Measurements from ENCODE around the gene NEIL1.
"Not testable (repeated sequence)": the region's sequence is repeated elsewhere in the genome, so short reads cannot be mapped to it uniquely, and the experiment has no call there.

Gene NEIL1

DNA sequence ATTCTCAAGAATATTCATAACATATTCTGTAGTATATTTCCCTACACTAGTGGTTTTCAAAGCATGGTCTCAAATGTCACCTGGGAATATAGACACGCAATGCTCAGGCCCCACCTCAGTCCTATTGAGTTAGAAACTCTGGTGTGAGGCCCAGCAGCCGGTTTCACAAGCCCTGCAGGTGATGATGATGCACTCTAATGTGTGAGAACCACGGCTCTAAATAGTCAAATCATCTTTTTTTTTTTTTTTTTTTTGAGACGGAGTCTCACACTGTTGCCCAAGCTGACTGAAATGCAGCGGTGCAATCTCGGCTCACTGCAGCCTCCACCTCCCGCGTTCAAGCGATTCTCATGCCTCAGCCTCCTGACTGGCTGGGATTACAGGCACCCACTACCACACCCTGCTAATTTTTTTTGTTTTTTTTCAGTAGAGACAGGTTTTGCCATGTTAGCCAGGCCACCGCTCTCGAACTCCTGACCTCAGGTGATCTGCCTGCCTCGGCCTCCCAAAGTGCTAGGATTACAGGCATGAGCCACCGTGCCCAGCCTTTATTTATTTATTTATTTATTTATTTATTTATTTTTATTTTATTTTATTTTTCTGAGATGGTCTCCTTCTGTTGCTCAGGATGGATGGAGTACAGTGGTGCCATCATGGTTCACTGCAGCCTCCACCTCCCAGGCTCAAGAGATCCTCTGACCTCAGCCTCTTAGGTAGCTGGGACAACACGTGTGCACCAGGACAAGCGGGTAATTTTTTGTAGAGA, 13.0 kb upstream of the NEIL1 start:
- not testable (repeated sequence) for H3K4me3 ChIP-seq (ENCODE audit: insufficient read depth in 1 of 2, low read depth in 1 of 2, low read length in 2 of 2); H3K18ac ChIP-seq (ENCODE audit: low read depth in 1 of 2, low read length in 2 of 2); H2BK120ac ChIP-seq (ENCODE audit: low read depth, low read length); H2BK12ac ChIP-seq (ENCODE audit: low read length in 2 of 2); H3K9me3 ChIP-seq (ENCODE audit: control insufficient read depth, low read length); H3K4me2 ChIP-seq (ENCODE audit: low read length, poor library complexity, severe bottlenecking); H3K27me3 ChIP-seq (ENCODE audit: control insufficient read depth in 1 of 2, insufficient read depth in 1 of 2, low read length in 2 of 2); H3K27ac ChIP-seq (ENCODE audit: low read length, poor library complexity, severe bottlenecking); H2AFZ ChIP-seq (ENCODE audit: low read depth, low read length); H2BK15ac ChIP-seq (ENCODE audit: low read depth, poor library complexity, severe bottlenecking); H4K91ac ChIP-seq (ENCODE audit: low read length); H3K36me3 ChIP-seq (ENCODE audit: control insufficient read depth in 1 of 2, insufficient read depth in 2 of 2, low read depth in 1 of 2, low read length in 2 of 2); H3K4ac ChIP-seq (ENCODE audit: low read depth in 1 of 2, low read length in 2 of 2); H4K8ac ChIP-seq (ENCODE audit: low read length); H2BK5ac ChIP-seq (ENCODE audit: low read depth, low read length, poor library complexity, severe bottlenecking); H3K23ac ChIP-seq (ENCODE audit: low read length in 2 of 2); DNase-seq; H2AK5ac ChIP-seq (ENCODE audit: low read length, severe bottlenecking); H3K4me1 ChIP-seq (ENCODE audit: control insufficient read depth, insufficient read depth, low read depth, low read length); H3K9ac ChIP-seq (ENCODE audit: low read length); H3K14ac ChIP-seq (ENCODE audit: low read length in 2 of 2)
- WGBS = 94% methylated on average over 13 of the region's 15 CpGs
- H3K79me1 ChIP-seq (replicated peaks; ENCODE audit: low read length, poor library complexity, severe bottlenecking) = peaks cover 13% of the 10 kb centered on the region

DNA sequence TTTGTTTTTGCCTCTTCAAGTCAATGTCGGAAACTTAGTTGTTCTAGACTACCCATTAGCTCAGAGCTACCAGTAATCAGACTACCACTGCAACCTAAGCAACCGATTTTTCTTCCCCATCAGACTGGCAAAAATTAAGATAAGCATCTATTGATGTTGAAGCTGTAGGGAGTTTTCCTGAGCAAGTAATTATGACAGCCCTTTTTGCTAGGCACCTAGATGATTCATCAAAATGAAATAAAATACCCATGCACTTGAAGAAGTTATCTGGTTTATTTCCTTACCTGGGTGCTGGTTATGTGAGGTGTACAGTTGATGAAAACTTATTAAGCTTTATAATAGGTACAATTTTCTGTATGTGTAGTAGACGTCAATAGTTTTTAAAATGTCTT, 11.5 kb upstream of the NEIL1 start:
- Histone ChIP-seq H3K4me1 (ENCODE audit: control insufficient read depth, insufficient read depth, low read depth, low read length) (peaks cover 13% of the 10 kb centered on the region), H4K8ac (ENCODE audit: low read length) (no peak overlapping the region), H2BK120ac (ENCODE audit: low read depth, low read length) (no peak overlapping the region), H3K9ac (ENCODE audit: low read length) (peak overlapping the region; percentile 95), H3K4me2 (ENCODE audit: low read length, poor library complexity, severe bottlenecking) (peak overlapping the region; percentile 68), H3K79me1 (replicated peaks; ENCODE audit: low read length, poor library complexity, severe bottlenecking) (peaks cover 15% of the 10 kb centered on the region), H2AFZ (ENCODE audit: low read depth, low read length) (no peak overlapping the region), H4K91ac (ENCODE audit: low read length) (no peak overlapping the region), H2BK15ac (ENCODE audit: low read depth, poor library complexity, severe bottlenecking) (no peak overlapping the region), H3K18ac (ENCODE audit: low read depth in 1 of 2, low read length in 2 of 2) (no peak overlapping the region), H3K9me3 (ENCODE audit: control insufficient read depth, low read length) (no peaks in the 10 kb centered on the region), H3K14ac (ENCODE audit: low read length in 2 of 2) (no peak overlapping the region), H3K4ac (ENCODE audit: low read depth in 1 of 2, low read length in 2 of 2) (no peak overlapping the region), H2BK12ac (ENCODE audit: low read length in 2 of 2) (no peak overlapping the region), H2AK5ac (ENCODE audit: low read length, severe bottlenecking) (no peak overlapping the region), H3K23ac (ENCODE audit: low read length in 2 of 2) (no peak overlapping the region), H2BK5ac (ENCODE audit: low read depth, low read length, poor library complexity, severe bottlenecking) (no peak overlapping the region), H3K27ac (ENCODE audit: low read length, poor library complexity, severe bottlenecking) (no peak overlapping the region), H3K4me3 (ENCODE audit: insufficient read depth in 1 of 2, low read depth in 1 of 2, low read length in 2 of 2) (peak overlapping the region in 1 of 2 experiments; percentile 95), H3K27me3 (ENCODE audit: control insufficient read depth in 1 of 2, insufficient read depth in 1 of 2, low read length in 2 of 2) (no peaks in the 10 kb centered on the region), H3K36me3 (ENCODE audit: control insufficient read depth in 1 of 2, insufficient read depth in 2 of 2, low read depth in 1 of 2, low read length in 2 of 2) (peaks cover 20% of the 10 kb centered on the region in 2 experiments)
- WGBS = 43% methylated on average over 1 of the region's 3 CpGs
- no peak for DNase-seq

DNA sequence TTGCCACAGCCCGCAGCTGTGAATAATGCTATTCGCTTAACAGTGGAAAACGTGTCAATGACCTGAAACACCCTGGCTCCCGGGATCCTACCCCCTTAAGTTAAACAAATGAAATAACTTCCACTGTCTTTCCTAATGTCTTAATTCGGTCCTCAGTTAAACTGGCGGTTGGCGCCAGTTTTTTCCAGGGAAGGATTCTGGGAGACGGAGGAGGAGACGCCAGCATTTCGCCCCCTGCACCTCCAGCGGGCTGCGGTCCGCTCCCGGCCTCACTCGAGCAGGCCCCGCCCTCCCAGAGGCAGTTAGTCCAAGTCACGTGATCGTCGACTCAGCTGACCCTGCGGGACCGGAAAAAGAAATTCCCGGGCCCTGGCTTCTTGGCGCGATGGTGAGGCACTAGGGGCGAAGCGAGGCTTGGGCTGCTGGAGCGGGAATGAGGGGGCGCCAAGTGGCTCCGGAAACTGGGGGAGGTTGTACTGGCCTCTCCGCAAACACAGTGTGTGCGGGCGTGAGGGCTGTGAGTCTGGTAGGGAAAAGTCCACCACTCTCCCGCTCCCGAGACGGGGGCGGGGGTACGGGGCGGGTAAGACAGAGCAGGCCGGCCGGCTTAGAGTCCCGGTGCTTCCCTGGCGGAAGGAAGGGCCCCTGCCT, 11.0 kb upstream of the NEIL1 start, which contains the start of gene COMMD4:
Gene COMMD4 (plus strand): TSS at position 359 of the 651 bp plus-strand sequence. CDS start 27 bp downstream, at position 386.
- peak within 1 kb of the TSS; percentile 68 for H3K4me2 ChIP-seq (ENCODE audit: low read length, poor library complexity, severe bottlenecking)
- H3K9ac ChIP-seq (ENCODE audit: low read length) = peak within 1 kb of the TSS; percentile 95
- peak within 1 kb of the TSS in 1 of 2 experiments; percentile 41 for H3K18ac ChIP-seq (ENCODE audit: low read depth in 1 of 2, low read length in 2 of 2)
- DNase-seq = peak; percentile 95
- H2AFZ ChIP-seq (ENCODE audit: low read depth, low read length) = peak within 1 kb of the TSS; percentile 2
- no peaks in the 10 kb centered on the region for H3K27me3 ChIP-seq (ENCODE audit: control insufficient read depth in 1 of 2, insufficient read depth in 1 of 2, low read length in 2 of 2)
- no peak within 1 kb of the TSS for H2BK5ac ChIP-seq (ENCODE audit: low read depth, low read length, poor library complexity, severe bottlenecking)
- H4K91ac ChIP-seq (ENCODE audit: low read length) = no peak within 1 kb of the TSS
- H2BK15ac ChIP-seq (ENCODE audit: low read depth, poor library complexity, severe bottlenecking) = no peak within 1 kb of the TSS
- 3% methylated on average over 42 of the region's 42 CpGs for WGBS
- H3K9me3 ChIP-seq (ENCODE audit: control insufficient read depth, low read length) = no peaks in the 10 kb centered on the region
- H2BK120ac ChIP-seq (ENCODE audit: low read depth, low read length) = peak within 1 kb of the TSS; percentile 11
- H3K4me3 ChIP-seq (ENCODE audit: insufficient read depth in 1 of 2, low read depth in 1 of 2, low read length in 2 of 2) = peak within 1 kb of the TSS; percentile 59 to 95
- peak within 1 kb of the TSS; percentile 19 for H2AK5ac ChIP-seq (ENCODE audit: low read length, severe bottlenecking)
- H3K4ac ChIP-seq (ENCODE audit: low read depth in 1 of 2, low read length in 2 of 2) = peak within 1 kb of the TSS in 1 of 2 experiments; percentile 40
- H3K14ac ChIP-seq (ENCODE audit: low read length in 2 of 2) = no peak within 1 kb of the TSS
- no peak within 1 kb of the TSS for H2BK12ac ChIP-seq (ENCODE audit: low read length in 2 of 2)
- peak within 1 kb of the TSS; percentile 79 for H4K8ac ChIP-seq (ENCODE audit: low read length)
- H3K79me1 ChIP-seq (replicated peaks; ENCODE audit: low read length, poor library complexity, severe bottlenecking) = peaks cover 15% of the 10 kb centered on the region
- no peak within 1 kb of the TSS for H3K27ac ChIP-seq (ENCODE audit: low read length, poor library complexity, severe bottlenecking)
- peaks cover 13% of the 10 kb centered on the region for H3K4me1 ChIP-seq (ENCODE audit: control insufficient read depth, insufficient read depth, low read depth, low read length)
- H3K36me3 ChIP-seq (ENCODE audit: control insufficient read depth in 1 of 2, insufficient read depth in 2 of 2, low read depth in 1 of 2, low read length in 2 of 2) = peaks cover 24 to 25% of the 10 kb centered on the region in 2 experiments
- H3K23ac ChIP-seq (ENCODE audit: low read length in 2 of 2) = no peak within 1 kb of the TSS

DNA sequence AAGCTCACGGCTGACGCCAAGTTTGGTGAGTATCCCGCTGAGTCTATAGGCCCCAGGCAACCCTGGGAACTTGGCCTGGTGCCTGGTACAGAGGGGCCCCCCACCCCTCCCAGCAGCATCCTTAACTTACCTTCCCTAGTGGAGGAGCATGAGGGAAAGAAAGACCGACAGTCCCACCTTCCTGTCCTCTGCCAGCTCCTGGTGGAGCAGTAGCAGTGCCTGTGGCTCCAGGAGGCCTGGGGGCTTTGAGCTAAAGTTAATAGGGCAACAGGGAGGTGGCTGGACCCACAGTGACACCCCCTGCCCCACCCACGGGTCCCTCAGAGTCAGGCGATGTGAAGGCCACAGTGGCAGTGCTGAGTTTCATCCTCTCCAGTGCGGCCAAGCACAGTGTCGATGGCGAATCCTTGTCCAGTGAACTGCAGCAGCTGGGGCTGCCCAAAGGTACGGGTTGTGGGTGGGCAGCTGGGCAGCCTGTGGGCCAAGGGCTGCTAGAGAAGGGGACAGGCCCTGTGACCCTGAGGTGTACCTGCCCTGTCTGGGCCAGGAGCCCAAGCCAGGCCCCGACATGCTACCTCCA, 8.1 kb upstream of the NEIL1 start:
- Histone ChIP-seq H3K36me3 (ENCODE audit: control insufficient read depth in 1 of 2, insufficient read depth in 2 of 2, low read depth in 1 of 2, low read length in 2 of 2) (peaks cover 28 to 34% of the 10 kb centered on the region in 2 experiments), H3K27me3 (ENCODE audit: control insufficient read depth in 1 of 2, insufficient read depth in 1 of 2, low read length in 2 of 2) (no peaks in the 10 kb centered on the region), H2AFZ (ENCODE audit: low read depth, low read length) (no peak overlapping the region), H2BK5ac (ENCODE audit: low read depth, low read length, poor library complexity, severe bottlenecking) (no peak overlapping the region), H4K8ac (ENCODE audit: low read length) (no peak overlapping the region), H3K4me3 (ENCODE audit: insufficient read depth in 1 of 2, low read depth in 1 of 2, low read length in 2 of 2) (no peak overlapping the region), H3K9me3 (ENCODE audit: control insufficient read depth, low read length) (no peaks in the 10 kb centered on the region), H4K91ac (ENCODE audit: low read length) (no peak overlapping the region), H2BK120ac (ENCODE audit: low read depth, low read length) (no peak overlapping the region), H3K23ac (ENCODE audit: low read length in 2 of 2) (no peak overlapping the region), H3K4ac (ENCODE audit: low read depth in 1 of 2, low read length in 2 of 2) (no peak overlapping the region), H3K4me1 (ENCODE audit: control insufficient read depth, insufficient read depth, low read depth, low read length) (peaks cover 13% of the 10 kb centered on the region), H2AK5ac (ENCODE audit: low read length, severe bottlenecking) (no peak overlapping the region), H3K79me1 (replicated peaks; ENCODE audit: low read length, poor library complexity, severe bottlenecking) (peaks cover 15% of the 10 kb centered on the region), H2BK15ac (ENCODE audit: low read depth, poor library complexity, severe bottlenecking) (no peak overlapping the region), H3K27ac (ENCODE audit: low read length, poor library complexity, severe bottlenecking) (no peak overlapping the region), H3K14ac (ENCODE audit: low read length in 2 of 2) (no peak overlapping the region), H3K4me2 (ENCODE audit: low read length, poor library complexity, severe bottlenecking) (no peak overlapping the region), H2BK12ac (ENCODE audit: low read length in 2 of 2) (no peak overlapping the region), H3K9ac (ENCODE audit: low read length) (no peak overlapping the region), H3K18ac (ENCODE audit: low read depth in 1 of 2, low read length in 2 of 2) (no peak overlapping the region)
- no peak for DNase-seq
- WGBS = 96% methylated on average over 10 of the region's 11 CpGs
